C4-2B (cell line): Measurements from ENCODE around the gene RAPGEF6.

Source experiments
- CTCF ChIP-seq: fragments of 450-650 bp; conservative IDR thresholded peaks from 2 replicates; pipeline ENCODE4 v1.5.1; 2017; ENCODE audit warnings: mild to moderate bottlenecking
- ZFX ChIP-seq: fragments of 450-650 bp; IDR thresholded peaks from 2 replicates; pipeline ENCODE4 v1.6.1; 2017

- no peak for TF ChIP-seq CTCF
- TF ChIP-seq ZFX = no peak
Observed at GRCh38 chr5:131511934-131512333, 123.1 kb downstream of the RAPGEF6 start.
